Neural progenitor cell (in vitro differentiated cells): ENCODE measurements around the gene TEX12. TPM values are rescaled to one million over a fixed set of nuclear protein-coding genes. Genes with fewer than 3 reads are reported as not detected.

ENCODE experiments used
- DNase-seq: peaks from one replicate; pipeline ENCODE4 v3.0.0-alpha.2; 2016; ENCODE audit warnings: low spot score
- H2AFZ ChIP-seq: fragments of 200-600 bp; sonication (generic); replicated peaks from 2 replicates; pipeline ENCODE4 v1.6.1; 2016; ENCODE audit warnings: antibody characterized with exemption
- H3F3A ChIP-seq: fragments of 200-600 bp; sonication (generic); 2 replicates; pipeline ENCODE4 v1.6.1; 2016; ENCODE audit warnings: antibody characterized with exemption, low read depth
- H3K27ac ChIP-seq: fragments of 200-600 bp; sonication (generic); 2 replicates; pipeline ENCODE4 v1.5.1; 2016; ENCODE audit warnings: mild to moderate bottlenecking
- H3K27me3 ChIP-seq: fragments of 200-600 bp; sonication (generic); 2 replicates; pipeline ENCODE4 v1.6.1; 2016; ENCODE audit warnings: mild to moderate bottlenecking, moderate library complexity
- H3K36me3 ChIP-seq: fragments of 200-600 bp; sonication (generic); 2 replicates; pipeline ENCODE4 v1.5.1; 2016
- H3K4me1 ChIP-seq: fragments of 200-600 bp; sonication (generic); 2 replicates; pipeline ENCODE4 v1.6.1; 2016; ENCODE audit warnings: mixed run types
- H3K4me2 ChIP-seq: fragments of 200-600 bp; sonication (generic); 2 replicates; pipeline ENCODE4 v1.6.1; 2016
- H3K4me3 ChIP-seq: fragments of 200-600 bp; sonication (generic); 2 replicates; pipeline ENCODE4 v1.5.1; 2016
- H3K79me2 ChIP-seq: fragments of 200-600 bp; sonication (generic); 2 replicates; pipeline ENCODE4 v1.6.1; 2016; ENCODE audit warnings: low read depth
- H3K9ac ChIP-seq: fragments of 200-600 bp; sonication (generic); 2 replicates; pipeline ENCODE4 v1.6.1; 2016
- H3K9me3 ChIP-seq: fragments of 200-600 bp; sonication (generic); 2 replicates; pipeline ENCODE4 v1.5.1; 2016; ENCODE audit warnings: low read depth
- H4K20me1 ChIP-seq: fragments of 200-600 bp; sonication (generic); 2 replicates; pipeline ENCODE4 v1.6.1; 2016; ENCODE audit warnings: low read depth
- H3K27ac Mint-ChIP-seq: 3 replicates; pipeline ENCODE4 v1.8.0; 2021; ENCODE audit warnings: mixed read lengths
- H3K27me3 Mint-ChIP-seq: 2 replicates; pipeline ENCODE4 v1.8.0; 2022; ENCODE audit warnings: low read depth, mild to moderate bottlenecking, inconsistent platforms, moderate library complexity, mixed read lengths; ENCODE audit not compliant: insufficient read depth
- H3K36me3 Mint-ChIP-seq: 3 replicates; pipeline ENCODE4 v1.8.0; 2021; ENCODE audit warnings: mixed read lengths
- H3K4me1 Mint-ChIP-seq: 3 replicates; pipeline ENCODE4 v1.8.0; 2021; ENCODE audit warnings: mixed read lengths
- H3K4me3 Mint-ChIP-seq: 3 replicates; pipeline ENCODE4 v1.8.0; 2021; ENCODE audit warnings: mild to moderate bottlenecking, moderate library complexity, mixed read lengths
- H3K9me3 Mint-ChIP-seq: 3 replicates; pipeline ENCODE4 v1.8.0; 2020; ENCODE audit warnings: mixed read lengths
- CTCF ChIP-seq: fragments of 200-600 bp; sonication (generic); IDR thresholded peaks from 2 replicates; pipeline ENCODE4 v1.5.1; 2017; ENCODE audit warnings: antibody characterized with exemption, mild to moderate bottlenecking
- EZH2 ChIP-seq: fragments of 200-600 bp; sonication (generic); IDR thresholded peaks from 2 replicates; pipeline ENCODE4 v1.6.1; 2017; ENCODE audit warnings: antibody characterized with exemption, mild to moderate bottlenecking, moderate library complexity
- EZH2phosphoT487 ChIP-seq: fragments of 200-600 bp; sonication (generic); IDR thresholded peaks from 2 replicates; pipeline ENCODE4 v1.6.1; 2017; ENCODE audit warnings: antibody characterized with exemption
- total RNA-seq: library from RNA; depleted of rRNA; stranded (reverse); fragments of >200 nt; gene quantifications from 2 replicates; pipeline ENCODE4 v1.2.3, GENCODE V29; 2015; ENCODE audit warnings: low replicate concordance

Gene TEX12
- total RNA-seq, 1 donor from 2014 or later = 0.51 TPM

GRCh38 chr11:112206071-112206470 is 38.9 kb downstream of the TEX12 start:
- H3K4me1 ChIP-seq = no peaks in the 10 kb centered on the region

GRCh38 chr11:112210890-112211289 is 43.7 kb downstream of the TEX12 start:
- no peaks in the 10 kb centered on the region for H3K36me3 Mint-ChIP-seq
- H4K20me1 ChIP-seq = no peaks in the 10 kb centered on the region
- H3K4me3 Mint-ChIP-seq = no peak overlapping the region
- no peaks in the 10 kb centered on the region for H3K4me1 ChIP-seq
- TF ChIP-seq CTCF = no peak
- TF ChIP-seq EZH2phosphoT487 = no peak
- TF ChIP-seq EZH2 = no peak
- H3K36me3 ChIP-seq = no peaks in the 10 kb centered on the region
- H3K79me2 ChIP-seq = no peaks in the 10 kb centered on the region
- H3F3A ChIP-seq = no peaks in the 10 kb centered on the region
- no peaks in the 10 kb centered on the region for H3K9me3 ChIP-seq
- H3K9ac ChIP-seq = no peak overlapping the region
- no peak overlapping the region for H3K4me3 ChIP-seq
- DNase-seq = no peak
- H3K27me3 ChIP-seq = peaks cover 31% of the 10 kb centered on the region
- H3K9me3 Mint-ChIP-seq = peaks cover 3% of the 10 kb centered on the region
- H3K4me2 ChIP-seq = no peak overlapping the region
- H3K27ac ChIP-seq = no peak overlapping the region
- no peak overlapping the region for H2AFZ ChIP-seq
- no peaks in the 10 kb centered on the region for H3K4me1 Mint-ChIP-seq
- H3K27ac Mint-ChIP-seq = no peak overlapping the region
- H3K27me3 Mint-ChIP-seq = no peaks in the 10 kb centered on the region

More at GRCh38 chr11:112206071-112206470, 38.9 kb downstream of the TEX12 start:
- DNase-seq = no peak
- Histone ChIP-seq H4K20me1 (no peaks in the 10 kb centered on the region), H3K9me3 (no peaks in the 10 kb centered on the region), H2AFZ (no peak overlapping the region), H3K27ac (no peak overlapping the region), H3K27me3 (peaks cover 28% of the 10 kb centered on the region), H3K36me3 (no peaks in the 10 kb centered on the region), H3K9ac (no peak overlapping the region), H3F3A (no peaks in the 10 kb centered on the region), H3K79me2 (no peaks in the 10 kb centered on the region), H3K4me3 (no peak overlapping the region), H3K4me2 (no peak overlapping the region)
- Mint-ChIP-seq H3K4me1 (no peaks in the 10 kb centered on the region), H3K36me3 (no peaks in the 10 kb centered on the region), H3K4me3 (no peak overlapping the region), H3K27ac (no peak overlapping the region), H3K9me3 (peaks cover 3% of the 10 kb centered on the region), H3K27me3 (no peaks in the 10 kb centered on the region)
- TF ChIP-seq EZH2phosphoT487 (no peak), CTCF (no peak), EZH2 (no peak)

- DNase-seq = no peak
- Histone ChIP-seq H3K4me2 (no peak overlapping the region), H3K79me2 (no peaks in the 10 kb centered on the region), H3F3A (no peaks in the 10 kb centered on the region), H3K9ac (no peak overlapping the region), H3K27ac (no peak overlapping the region), H3K36me3 (no peaks in the 10 kb centered on the region), H4K20me1 (no peaks in the 10 kb centered on the region), H3K4me3 (no peak overlapping the region), H3K9me3 (no peaks in the 10 kb centered on the region), H3K27me3 (peaks cover 31% of the 10 kb centered on the region), H3K4me1 (no peaks in the 10 kb centered on the region), H2AFZ (no peak overlapping the region)
- Mint-ChIP-seq H3K4me3 (no peak overlapping the region), H3K27me3 (no peaks in the 10 kb centered on the region), H3K27ac (no peak overlapping the region), H3K4me1 (no peaks in the 10 kb centered on the region), H3K9me3 (peaks cover 3% of the 10 kb centered on the region), H3K36me3 (no peaks in the 10 kb centered on the region)
- no peak for TF ChIP-seq EZH2
- TF ChIP-seq CTCF = no peak
- no peak for TF ChIP-seq EZH2phosphoT487
Measured at GRCh38 chr11:112211536-112211935, 44.4 kb downstream of the TEX12 start.

GRCh38 chr11:112212290-112212689 is 45.1 kb downstream of the TEX12 start:
- Histone ChIP-seq H3K79me2 (no peaks in the 10 kb centered on the region), H3K4me1 (no peaks in the 10 kb centered on the region), H3K9ac (no peak overlapping the region), H3K27ac (no peak overlapping the region), H2AFZ (no peak overlapping the region), H3K4me2 (no peak overlapping the region), H3K4me3 (no peak overlapping the region), H4K20me1 (no peaks in the 10 kb centered on the region), H3F3A (no peaks in the 10 kb centered on the region), H3K36me3 (no peaks in the 10 kb centered on the region), H3K9me3 (no peaks in the 10 kb centered on the region), H3K27me3 (peaks cover 31% of the 10 kb centered on the region)
- Mint-ChIP-seq H3K4me3 (no peak overlapping the region), H3K27me3 (no peaks in the 10 kb centered on the region), H3K27ac (no peak overlapping the region), H3K4me1 (no peaks in the 10 kb centered on the region), H3K36me3 (no peaks in the 10 kb centered on the region), H3K9me3 (no peaks in the 10 kb centered on the region)
- TF ChIP-seq CTCF (no peak), EZH2 (no peak), EZH2phosphoT487 (no peak)
- DNase-seq = no peak
